Epithelial cell of esophagus (primary cell): Measurements from ENCODE around the gene MNAT1.

Source experiments
- DNase-seq: peaks from one replicate; pipeline ENCODE4 v3.0.0; 2010; ENCODE audit warnings: low read depth
- H3K4me3 ChIP-seq: 2 replicates; pipeline ENCODE4 v1.5.1; 2011; ENCODE audit warnings: mild to moderate bottlenecking, low read length, control low read depth
- TF ChIP-seq, protein P1 (sequence below): IDR thresholded peaks from 2 replicates; pipeline ENCODE4 v1.5.1; 2011; ENCODE audit warnings: low read depth, mild to moderate bottlenecking, low read length, control low read depth, inconsistent platforms; ENCODE audit not compliant: insufficient read depth; ENCODE audit errors: missing control alignments

MNAT1 gene

DNA sequence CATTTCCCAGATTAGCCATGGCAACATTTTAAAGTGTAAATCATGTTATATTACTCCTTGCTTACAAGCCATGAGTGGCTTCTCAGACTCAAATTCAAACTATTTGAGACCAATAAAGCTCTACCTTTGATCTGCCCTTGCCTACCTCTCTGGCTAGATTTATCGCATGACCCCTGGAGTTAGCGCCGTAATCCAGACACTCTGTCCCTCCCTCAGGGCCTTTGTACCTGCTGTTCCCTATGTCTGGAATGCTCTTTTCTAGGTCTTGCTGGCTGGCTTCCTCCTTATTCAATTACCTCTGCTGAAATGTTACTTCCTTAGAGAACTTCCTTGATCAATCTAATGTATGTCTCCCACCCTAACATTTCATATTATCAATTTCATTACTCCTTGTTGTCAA, 26.7 kb upstream of the MNAT1 start:
- no peak for DNase-seq
- TF ChIP-seq, protein P1, sequence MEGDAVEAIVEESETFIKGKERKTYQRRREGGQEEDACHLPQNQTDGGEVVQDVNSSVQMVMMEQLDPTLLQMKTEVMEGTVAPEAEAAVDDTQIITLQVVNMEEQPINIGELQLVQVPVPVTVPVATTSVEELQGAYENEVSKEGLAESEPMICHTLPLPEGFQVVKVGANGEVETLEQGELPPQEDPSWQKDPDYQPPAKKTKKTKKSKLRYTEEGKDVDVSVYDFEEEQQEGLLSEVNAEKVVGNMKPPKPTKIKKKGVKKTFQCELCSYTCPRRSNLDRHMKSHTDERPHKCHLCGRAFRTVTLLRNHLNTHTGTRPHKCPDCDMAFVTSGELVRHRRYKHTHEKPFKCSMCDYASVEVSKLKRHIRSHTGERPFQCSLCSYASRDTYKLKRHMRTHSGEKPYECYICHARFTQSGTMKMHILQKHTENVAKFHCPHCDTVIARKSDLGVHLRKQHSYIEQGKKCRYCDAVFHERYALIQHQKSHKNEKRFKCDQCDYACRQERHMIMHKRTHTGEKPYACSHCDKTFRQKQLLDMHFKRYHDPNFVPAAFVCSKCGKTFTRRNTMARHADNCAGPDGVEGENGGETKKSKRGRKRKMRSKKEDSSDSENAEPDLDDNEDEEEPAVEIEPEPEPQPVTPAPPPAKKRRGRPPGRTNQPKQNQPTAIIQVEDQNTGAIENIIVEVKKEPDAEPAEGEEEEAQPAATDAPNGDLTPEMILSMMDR = no peak
- H3K4me3 ChIP-seq = no peak overlapping the region

DNA sequence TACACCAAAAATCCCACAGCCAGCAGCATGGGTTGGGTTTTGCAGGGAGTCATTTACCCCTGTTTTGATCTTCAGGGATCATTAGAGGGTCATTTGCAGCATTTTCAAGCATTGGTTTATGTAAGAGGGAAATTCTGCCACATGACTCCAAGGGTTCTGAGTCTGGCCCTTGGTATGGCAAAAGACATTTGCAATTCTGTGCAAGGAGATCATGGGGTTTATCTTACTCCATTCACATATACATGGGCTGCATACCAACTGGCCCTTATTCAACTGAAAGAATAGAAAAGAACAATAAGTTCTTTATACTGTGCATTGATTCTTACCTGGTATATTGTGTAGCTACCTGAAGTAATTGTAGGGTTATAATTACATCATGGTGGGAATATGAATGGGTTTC, 24.1 kb upstream of the MNAT1 start:
- TF ChIP-seq, protein P1 = no peak
- no peak for DNase-seq
- H3K4me3 ChIP-seq = no peak overlapping the region

DNA sequence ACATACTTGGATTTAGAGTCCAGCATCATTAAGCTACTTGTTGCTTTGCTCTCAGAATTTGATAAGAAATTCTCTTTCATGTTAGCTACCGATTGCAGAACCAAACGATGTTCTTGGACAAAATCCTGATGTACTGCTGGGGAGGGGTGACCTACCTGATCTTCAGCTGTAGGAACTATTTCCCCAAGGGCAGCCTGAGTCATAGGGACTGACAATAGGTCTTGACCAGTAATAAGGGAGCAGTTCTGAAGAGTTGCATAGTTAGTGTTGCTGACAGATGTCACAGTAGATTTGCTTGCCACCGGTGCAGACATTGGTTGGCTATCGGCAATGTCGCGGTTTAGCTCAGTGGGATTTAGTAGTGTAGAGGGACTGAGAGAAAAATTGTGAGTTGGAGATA, 21.0 kb upstream of the MNAT1 start:
- TF ChIP-seq, protein P1 = no peak
- no peak overlapping the region for H3K4me3 ChIP-seq
- DNase-seq = no peak

DNA sequence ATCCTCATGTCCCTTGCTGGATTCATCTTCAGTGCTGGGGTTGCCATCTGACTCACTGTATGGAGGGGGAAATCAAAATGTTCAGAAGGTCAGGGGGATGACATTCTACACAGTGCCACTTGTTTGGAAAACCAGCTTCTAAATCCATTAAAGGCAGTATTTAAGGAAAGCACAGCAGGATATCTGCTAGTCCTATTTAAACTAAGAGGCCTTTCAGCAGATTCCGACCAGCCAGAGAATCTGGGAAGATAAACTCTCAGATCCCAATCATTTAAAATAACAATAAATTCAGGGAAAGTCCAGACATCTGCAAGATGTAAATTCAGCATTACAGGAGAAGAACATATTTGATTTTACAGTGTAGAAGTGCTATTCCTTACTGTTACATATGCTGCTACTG, 14.2 kb upstream of the MNAT1 start:
- no peak overlapping the region for H3K4me3 ChIP-seq
- TF ChIP-seq, protein P1 = no peak
- DNase-seq = no peak

DNA sequence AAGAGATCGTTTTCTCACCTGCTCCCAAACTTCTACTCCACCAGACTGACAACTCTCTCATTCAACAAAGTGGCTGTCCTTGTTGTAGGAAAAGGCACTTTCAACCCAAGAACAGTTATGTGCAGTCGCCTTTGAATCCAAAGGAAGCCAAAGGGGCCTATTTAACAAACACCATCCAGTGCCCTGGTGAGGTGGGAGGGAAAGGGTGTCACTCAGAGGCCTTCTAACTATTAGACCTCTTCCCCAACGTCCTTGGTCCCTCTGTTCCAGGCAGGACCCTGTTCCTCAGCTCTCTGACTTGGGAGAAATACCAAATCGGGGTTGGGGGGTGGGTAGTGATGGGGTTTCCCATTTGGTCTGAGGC, 13.6 kb upstream of the MNAT1 start:
- TF ChIP-seq, protein P1 = no peak
- peak overlapping the region; percentile 80 for H3K4me3 ChIP-seq
- DNase-seq = no peak

DNA sequence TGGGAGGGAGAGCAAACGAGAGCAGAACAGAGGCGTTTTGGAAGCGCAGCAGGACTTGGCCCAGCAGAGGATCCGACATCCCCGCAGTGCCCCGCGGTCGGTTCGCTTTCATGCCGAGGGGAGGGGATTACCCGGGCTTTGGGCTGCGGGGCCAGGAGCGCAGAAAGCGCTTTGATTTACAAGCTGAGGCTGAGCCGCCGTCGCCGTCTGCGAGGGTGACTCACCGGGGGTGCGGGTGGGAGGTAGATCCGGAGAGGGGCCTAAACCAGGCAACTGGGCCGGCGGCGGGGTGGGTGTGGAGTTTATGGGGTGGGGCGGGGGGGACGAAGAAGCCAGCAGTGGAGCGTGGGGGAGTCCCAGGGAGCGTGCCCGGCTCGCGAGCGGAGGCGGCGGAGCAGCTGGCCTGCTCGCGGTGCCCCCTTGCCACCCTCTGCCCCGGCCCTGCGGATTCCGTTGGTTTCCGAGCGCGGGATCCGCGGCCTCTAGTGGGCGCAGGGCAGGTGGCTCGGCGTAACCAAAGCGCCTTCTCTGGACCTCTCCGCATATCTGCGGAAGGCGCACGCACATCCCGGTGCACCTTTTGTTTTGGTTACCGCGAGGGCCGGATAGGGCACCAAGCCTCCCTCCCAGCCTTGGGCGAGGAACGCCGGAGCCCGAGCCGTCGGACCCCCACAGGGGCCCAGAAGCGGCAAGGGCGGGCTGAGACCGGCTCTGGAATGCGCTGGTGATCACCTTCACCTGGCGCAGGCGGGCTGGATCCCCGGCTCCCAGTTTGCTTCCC, 13.0 kb upstream of the MNAT1 start:
- peak overlapping the region; percentile 80 for H3K4me3 ChIP-seq
- TF ChIP-seq, protein P1 = peak; percentile 45
- peak; percentile 65 for DNase-seq

DNA sequence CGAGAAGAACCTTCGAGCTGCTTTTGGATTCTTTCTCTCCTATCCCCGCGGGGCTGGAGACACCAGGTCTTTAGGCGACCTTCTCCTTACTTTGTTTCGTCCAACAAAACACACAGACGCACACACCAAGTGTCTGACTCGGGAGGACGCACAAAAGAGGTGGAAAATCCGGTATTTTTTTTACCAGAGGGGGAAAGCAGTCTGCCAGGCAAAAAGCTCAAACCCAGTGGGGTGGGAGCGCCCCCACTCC, 12.5 kb upstream of the MNAT1 start:
- DNase-seq = no peak
- TF ChIP-seq, protein P1 = no peak
- peak overlapping the region; percentile 80 for H3K4me3 ChIP-seq
